Endothelial cell of umbilical vein (primary cell): Measurements from ENCODE around the gene LLPH.

Experiments
- EZH2 ChIP-seq: IDR thresholded peaks from 2 replicates; pipeline ENCODE4 v1.6.1; 2012; ENCODE audit warnings: borderline replicate concordance, low read depth, mild to moderate bottlenecking, moderate library complexity, low read length, inconsistent platforms; ENCODE audit not compliant: severe bottlenecking
- FOS ChIP-seq: IDR thresholded peaks from 2 replicates; pipeline ENCODE4 v1.6.1; 2011; ENCODE audit warnings: mild to moderate bottlenecking, low read length, moderate library complexity, borderline replicate concordance; ENCODE audit not compliant: insufficient read depth
- MYC ChIP-seq: IDR thresholded peaks from one replicate; pipeline ENCODE4 v1.6.1; 2011; ENCODE audit warnings: mild to moderate bottlenecking, low read depth, low read length
- POLR2A ChIP-seq: IDR thresholded peaks from 2 replicates; pipeline ENCODE4 v1.6.1; 2012; ENCODE audit warnings: low read depth, mild to moderate bottlenecking, control low read depth, low read length
- POLR2AphosphoS5 ChIP-seq: IDR thresholded peaks from 2 replicates; pipeline ENCODE4 v1.6.1; 2012; ENCODE audit warnings: low read depth, mild to moderate bottlenecking, control low read depth, low read length, moderate library complexity; ENCODE audit not compliant: insufficient read depth
- TF ChIP-seq, protein P1 (sequence below), 2 donors: IDR thresholded peaks; 1 replicate in 1 of 2; 2 replicates in 1 of 2; pipeline ENCODE4 v1.5.1; 2011; ENCODE audit warnings: low read length in 2 of 2, mild to moderate bottlenecking in 2 of 2, moderate library complexity in 2 of 2, control low read depth in 1 of 2, inconsistent platforms in 1 of 2, low read depth in 1 of 2; ENCODE audit not compliant: insufficient read depth in 1 of 2; ENCODE audit errors: extremely low read depth in 1 of 2

DNA sequence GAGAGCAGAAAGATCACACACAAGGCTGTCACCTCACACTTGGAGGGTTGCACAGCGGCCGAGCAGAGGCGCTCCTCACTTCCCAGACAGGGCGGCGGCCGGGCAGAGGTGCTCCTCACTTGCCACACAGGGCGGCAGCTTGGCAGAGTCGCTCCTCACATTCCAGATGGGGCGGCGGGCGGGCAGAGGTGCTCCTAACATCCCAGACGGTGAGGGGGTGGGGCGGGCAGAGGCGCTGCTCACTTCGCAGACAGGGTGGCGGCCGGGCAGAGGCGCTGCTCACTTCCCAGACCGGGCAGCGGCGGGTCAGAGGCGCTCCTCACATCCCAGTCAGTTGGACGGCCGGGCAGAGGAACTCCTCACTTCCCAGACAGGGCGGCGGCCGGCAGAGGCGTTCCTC is 30.2 kb upstream of the LLPH start:
- TF ChIP-seq, protein P1, sequence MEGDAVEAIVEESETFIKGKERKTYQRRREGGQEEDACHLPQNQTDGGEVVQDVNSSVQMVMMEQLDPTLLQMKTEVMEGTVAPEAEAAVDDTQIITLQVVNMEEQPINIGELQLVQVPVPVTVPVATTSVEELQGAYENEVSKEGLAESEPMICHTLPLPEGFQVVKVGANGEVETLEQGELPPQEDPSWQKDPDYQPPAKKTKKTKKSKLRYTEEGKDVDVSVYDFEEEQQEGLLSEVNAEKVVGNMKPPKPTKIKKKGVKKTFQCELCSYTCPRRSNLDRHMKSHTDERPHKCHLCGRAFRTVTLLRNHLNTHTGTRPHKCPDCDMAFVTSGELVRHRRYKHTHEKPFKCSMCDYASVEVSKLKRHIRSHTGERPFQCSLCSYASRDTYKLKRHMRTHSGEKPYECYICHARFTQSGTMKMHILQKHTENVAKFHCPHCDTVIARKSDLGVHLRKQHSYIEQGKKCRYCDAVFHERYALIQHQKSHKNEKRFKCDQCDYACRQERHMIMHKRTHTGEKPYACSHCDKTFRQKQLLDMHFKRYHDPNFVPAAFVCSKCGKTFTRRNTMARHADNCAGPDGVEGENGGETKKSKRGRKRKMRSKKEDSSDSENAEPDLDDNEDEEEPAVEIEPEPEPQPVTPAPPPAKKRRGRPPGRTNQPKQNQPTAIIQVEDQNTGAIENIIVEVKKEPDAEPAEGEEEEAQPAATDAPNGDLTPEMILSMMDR (IDR thresholded peaks at IDR 0.05; ENCODE audit: extremely low read depth in 1 of 2, insufficient read depth in 1 of 2, low read depth in 1 of 2, low read length in 2 of 2): no peak
- TF ChIP-seq POLR2AphosphoS5 (no peak), POLR2A (no peak), EZH2 (no peak), MYC (no peak), FOS (no peak)
